ENCODE results near the gene PFKL. TPM values are rescaled to one million over a fixed set of nuclear protein-coding genes. Genes with fewer than 3 reads are reported as not detected.

PFKL gene
- total RNA-seq, 1 experiment from 2014 or later = 134 TPM

DNA sequence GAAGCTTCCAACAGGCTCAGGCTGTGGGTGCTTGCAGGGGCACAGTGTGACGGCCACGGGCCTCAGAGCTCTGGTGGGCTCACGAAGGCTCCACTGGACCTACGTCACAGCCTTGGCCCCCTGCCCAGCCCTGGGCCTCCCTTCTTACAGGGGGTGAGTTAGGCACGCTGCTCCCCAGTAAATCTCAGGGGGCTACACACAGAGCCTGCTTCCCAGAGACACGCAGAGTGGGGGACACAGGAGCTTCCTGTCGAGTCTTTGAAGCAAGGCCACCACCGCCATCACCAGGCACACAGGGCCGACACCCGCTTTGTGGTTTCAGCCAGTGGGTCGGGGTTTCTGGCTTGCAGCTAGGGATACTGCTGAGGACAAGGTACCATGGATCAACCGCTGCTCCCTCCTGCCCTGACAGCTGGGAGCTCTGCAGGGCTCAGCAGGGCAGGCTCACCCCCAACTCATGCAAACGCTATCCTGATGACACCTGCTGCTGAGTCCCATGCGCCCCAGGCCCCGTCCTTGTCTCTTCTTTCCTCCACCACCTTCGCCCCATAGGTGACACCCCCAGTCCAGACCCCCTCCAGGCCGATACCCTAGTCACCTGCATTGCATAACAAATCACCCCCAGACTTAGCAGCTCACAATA, 44.8 kb downstream of the PFKL start:
- Mint-ChIP-seq H3K4me1 (peaks cover 31% of the 10 kb centered on the region), H3K27me3 (ENCODE audit: low read depth) (peaks cover 18% of the 10 kb centered on the region), H3K4me3 (no peak overlapping the region), H3K27ac (no peak overlapping the region), H3K36me3 (no peaks in the 10 kb centered on the region), H3K9me3 (no peaks in the 10 kb centered on the region)
- POLR2A ChIA-PET = interaction anchor here (0.6 kb wide), 1 partner anchor 102 kb away, joined by 7 read pairs; no protein-coding TSS in a partner anchor
- DNase-seq (ENCODE audit: low spot score) (no peak), ATAC-seq (no peak)
- CTCF ChIA-PET = interaction anchor here (0.9 to 1.2 kb wide), 4 partner anchors 20 to 145 kb away, joined by 3 to 4 read pairs (median 4); no protein-coding TSS in a partner anchor
- TF ChIP-seq ETV6 (CRISPR knock-in tag; IDR thresholded peaks at IDR 0.05) (no peak), ZNF317 (CRISPR knock-in tag; IDR thresholded peaks at IDR 0.05; ENCODE audit: borderline replicate concordance, low read depth) (no peak), SOX15 (CRISPR knock-in tag; IDR thresholded peaks at IDR 0.05) (no peak), ZNF121 (CRISPR knock-in tag; IDR thresholded peaks at IDR 0.05) (no peak), MXD4 (CRISPR knock-in tag; IDR thresholded peaks at IDR 0.05; ENCODE audit: borderline replicate concordance) (no peak)
- TF ChIP-seq, protein P1, sequence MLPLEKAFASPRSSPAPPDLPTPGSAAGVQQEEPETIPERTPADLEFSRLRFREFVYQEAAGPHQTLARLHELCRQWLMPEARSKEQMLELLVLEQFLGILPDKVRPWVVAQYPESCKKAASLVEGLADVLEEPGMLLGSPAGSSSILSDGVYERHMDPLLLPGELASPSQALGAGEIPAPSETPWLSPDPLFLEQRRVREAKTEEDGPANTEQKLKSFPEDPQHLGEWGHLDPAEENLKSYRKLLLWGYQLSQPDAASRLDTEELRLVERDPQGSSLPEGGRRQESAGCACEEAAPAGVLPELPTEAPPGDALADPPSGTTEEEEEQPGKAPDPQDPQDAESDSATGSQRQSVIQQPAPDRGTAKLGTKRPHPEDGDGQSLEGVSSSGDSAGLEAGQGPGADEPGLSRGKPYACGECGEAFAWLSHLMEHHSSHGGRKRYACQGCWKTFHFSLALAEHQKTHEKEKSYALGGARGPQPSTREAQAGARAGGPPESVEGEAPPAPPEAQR (CRISPR knock-in tag; IDR thresholded peaks at IDR 0.05) = no peak
- TF ChIP-seq, protein P2, sequence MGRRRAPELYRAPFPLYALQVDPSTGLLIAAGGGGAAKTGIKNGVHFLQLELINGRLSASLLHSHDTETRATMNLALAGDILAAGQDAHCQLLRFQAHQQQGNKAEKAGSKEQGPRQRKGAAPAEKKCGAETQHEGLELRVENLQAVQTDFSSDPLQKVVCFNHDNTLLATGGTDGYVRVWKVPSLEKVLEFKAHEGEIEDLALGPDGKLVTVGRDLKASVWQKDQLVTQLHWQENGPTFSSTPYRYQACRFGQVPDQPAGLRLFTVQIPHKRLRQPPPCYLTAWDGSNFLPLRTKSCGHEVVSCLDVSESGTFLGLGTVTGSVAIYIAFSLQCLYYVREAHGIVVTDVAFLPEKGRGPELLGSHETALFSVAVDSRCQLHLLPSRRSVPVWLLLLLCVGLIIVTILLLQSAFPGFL (CRISPR knock-in tag; IDR thresholded peaks at IDR 0.05; ENCODE audit: borderline replicate concordance) = no peak
- TF ChIP-seq, protein P3, sequence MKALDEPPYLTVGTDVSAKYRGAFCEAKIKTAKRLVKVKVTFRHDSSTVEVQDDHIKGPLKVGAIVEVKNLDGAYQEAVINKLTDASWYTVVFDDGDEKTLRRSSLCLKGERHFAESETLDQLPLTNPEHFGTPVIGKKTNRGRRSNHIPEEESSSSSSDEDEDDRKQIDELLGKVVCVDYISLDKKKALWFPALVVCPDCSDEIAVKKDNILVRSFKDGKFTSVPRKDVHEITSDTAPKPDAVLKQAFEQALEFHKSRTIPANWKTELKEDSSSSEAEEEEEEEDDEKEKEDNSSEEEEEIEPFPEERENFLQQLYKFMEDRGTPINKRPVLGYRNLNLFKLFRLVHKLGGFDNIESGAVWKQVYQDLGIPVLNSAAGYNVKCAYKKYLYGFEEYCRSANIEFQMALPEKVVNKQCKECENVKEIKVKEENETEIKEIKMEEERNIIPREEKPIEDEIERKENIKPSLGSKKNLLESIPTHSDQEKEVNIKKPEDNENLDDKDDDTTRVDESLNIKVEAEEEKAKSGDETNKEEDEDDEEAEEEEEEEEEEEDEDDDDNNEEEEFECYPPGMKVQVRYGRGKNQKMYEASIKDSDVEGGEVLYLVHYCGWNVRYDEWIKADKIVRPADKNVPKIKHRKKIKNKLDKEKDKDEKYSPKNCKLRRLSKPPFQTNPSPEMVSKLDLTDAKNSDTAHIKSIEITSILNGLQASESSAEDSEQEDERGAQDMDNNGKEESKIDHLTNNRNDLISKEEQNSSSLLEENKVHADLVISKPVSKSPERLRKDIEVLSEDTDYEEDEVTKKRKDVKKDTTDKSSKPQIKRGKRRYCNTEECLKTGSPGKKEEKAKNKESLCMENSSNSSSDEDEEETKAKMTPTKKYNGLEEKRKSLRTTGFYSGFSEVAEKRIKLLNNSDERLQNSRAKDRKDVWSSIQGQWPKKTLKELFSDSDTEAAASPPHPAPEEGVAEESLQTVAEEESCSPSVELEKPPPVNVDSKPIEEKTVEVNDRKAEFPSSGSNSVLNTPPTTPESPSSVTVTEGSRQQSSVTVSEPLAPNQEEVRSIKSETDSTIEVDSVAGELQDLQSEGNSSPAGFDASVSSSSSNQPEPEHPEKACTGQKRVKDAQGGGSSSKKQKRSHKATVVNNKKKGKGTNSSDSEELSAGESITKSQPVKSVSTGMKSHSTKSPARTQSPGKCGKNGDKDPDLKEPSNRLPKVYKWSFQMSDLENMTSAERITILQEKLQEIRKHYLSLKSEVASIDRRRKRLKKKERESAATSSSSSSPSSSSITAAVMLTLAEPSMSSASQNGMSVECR (CRISPR knock-in tag; IDR thresholded peaks at IDR 0.05; ENCODE audit: borderline replicate concordance) = no peak

DNA sequence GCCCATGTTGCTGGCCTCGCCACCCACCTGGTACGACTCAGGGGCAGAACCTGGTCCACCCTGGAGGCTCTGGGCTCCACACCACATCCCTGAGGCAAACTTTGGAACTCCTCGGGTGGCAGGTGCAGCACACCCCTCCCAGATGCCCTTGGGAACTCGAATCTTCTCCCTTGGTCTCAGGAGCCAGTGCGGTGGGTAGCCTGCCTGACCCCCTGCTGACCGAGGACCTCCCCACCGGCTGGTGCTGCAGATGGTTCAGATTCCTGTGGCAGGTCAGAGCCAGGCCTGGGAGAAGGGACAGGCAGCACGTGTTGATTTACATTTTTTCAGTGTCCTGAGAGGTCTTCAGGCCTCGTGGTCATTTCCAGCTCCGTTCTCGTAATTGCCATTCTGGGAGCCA, 45.6 kb downstream of the PFKL start:
- Mint-ChIP-seq H3K36me3 (no peaks in the 10 kb centered on the region), H3K9me3 (no peaks in the 10 kb centered on the region), H3K27me3 (ENCODE audit: low read depth) (peaks cover 21% of the 10 kb centered on the region), H3K4me3 (no peak overlapping the region), H3K27ac (no peak overlapping the region), H3K4me1 (peaks cover 23% of the 10 kb centered on the region)
- TF ChIP-seq ZNF396 (CRISPR knock-in tag; IDR thresholded peaks at IDR 0.05; ENCODE audit: borderline replicate concordance) = no peak
- TF ChIP-seq, protein P4, sequence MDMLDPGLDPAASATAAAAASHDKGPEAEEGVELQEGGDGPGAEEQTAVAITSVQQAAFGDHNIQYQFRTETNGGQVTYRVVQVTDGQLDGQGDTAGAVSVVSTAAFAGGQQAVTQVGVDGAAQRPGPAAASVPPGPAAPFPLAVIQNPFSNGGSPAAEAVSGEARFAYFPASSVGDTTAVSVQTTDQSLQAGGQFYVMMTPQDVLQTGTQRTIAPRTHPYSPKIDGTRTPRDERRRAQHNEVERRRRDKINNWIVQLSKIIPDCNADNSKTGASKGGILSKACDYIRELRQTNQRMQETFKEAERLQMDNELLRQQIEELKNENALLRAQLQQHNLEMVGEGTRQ (CRISPR knock-in tag; IDR thresholded peaks at IDR 0.05) = no peak
- TF ChIP-seq, protein P5, sequence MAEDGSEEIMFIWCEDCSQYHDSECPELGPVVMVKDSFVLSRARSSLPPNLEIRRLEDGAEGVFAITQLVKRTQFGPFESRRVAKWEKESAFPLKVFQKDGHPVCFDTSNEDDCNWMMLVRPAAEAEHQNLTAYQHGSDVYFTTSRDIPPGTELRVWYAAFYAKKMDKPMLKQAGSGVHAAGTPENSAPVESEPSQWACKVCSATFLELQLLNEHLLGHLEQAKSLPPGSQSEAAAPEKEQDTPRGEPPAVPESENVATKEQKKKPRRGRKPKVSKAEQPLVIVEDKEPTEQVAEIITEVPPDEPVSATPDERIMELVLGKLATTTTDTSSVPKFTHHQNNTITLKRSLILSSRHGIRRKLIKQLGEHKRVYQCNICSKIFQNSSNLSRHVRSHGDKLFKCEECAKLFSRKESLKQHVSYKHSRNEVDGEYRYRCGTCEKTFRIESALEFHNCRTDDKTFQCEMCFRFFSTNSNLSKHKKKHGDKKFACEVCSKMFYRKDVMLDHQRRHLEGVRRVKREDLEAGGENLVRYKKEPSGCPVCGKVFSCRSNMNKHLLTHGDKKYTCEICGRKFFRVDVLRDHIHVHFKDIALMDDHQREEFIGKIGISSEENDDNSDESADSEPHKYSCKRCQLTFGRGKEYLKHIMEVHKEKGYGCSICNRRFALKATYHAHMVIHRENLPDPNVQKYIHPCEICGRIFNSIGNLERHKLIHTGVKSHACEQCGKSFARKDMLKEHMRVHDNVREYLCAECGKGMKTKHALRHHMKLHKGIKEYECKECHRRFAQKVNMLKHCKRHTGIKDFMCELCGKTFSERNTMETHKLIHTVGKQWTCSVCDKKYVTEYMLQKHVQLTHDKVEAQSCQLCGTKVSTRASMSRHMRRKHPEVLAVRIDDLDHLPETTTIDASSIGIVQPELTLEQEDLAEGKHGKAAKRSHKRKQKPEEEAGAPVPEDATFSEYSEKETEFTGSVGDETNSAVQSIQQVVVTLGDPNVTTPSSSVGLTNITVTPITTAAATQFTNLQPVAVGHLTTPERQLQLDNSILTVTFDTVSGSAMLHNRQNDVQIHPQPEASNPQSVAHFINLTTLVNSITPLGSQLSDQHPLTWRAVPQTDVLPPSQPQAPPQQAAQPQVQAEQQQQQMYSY (CRISPR knock-in tag; IDR thresholded peaks at IDR 0.05) = no peak
- ChIA-PET POLR2A (no interaction called here), CTCF (interaction anchor here (1.1 kb wide), 1 partner anchor 144 kb away, joined by 4 read pairs; no protein-coding TSS in a partner anchor)
- ATAC-seq = no peak
- DNase-seq (ENCODE audit: low spot score) = no peak

Measured in WTC11 (cell line).